Lung (tissue), 12 donors: ENCODE measurements around the gene TSPAN18. TPM values are rescaled to one million over a fixed set of nuclear protein-coding genes. Genes with fewer than 3 reads are reported as not detected.

Experiments used
- ATAC-seq: fragments of 200-7000 bp; cut with Tn5 transposase; one replicate; pipeline ENCODE4 v1.9.1; 2020; ENCODE audit warnings: moderate number of reproducible peaks; ENCODE audit not compliant: insufficient read depth, low FRiP score
- DNase-seq, 3 donors: peaks; one replicate each; pipeline ENCODE4 v3.0.0-alpha.2; 2013 to 2017
- H3K27ac ChIP-seq, 2 donors: one replicate each; pipeline ENCODE4 v1.5.1; 2013; ENCODE audit warnings: mild to moderate bottlenecking in 2 of 2, moderate library complexity in 2 of 2, control low read depth in 1 of 2, inconsistent platforms in 1 of 2, low read depth in 1 of 2, low read length in 1 of 2
- H3K27me3 ChIP-seq, 3 donors: one replicate each; pipeline ENCODE4 v1.5.1; 2013; ENCODE audit warnings: low read length in 2 of 3; ENCODE audit not compliant: control insufficient read depth in 3 of 3, insufficient read depth in 3 of 3
- H3K36me3 ChIP-seq, 4 donors: one replicate each; pipeline ENCODE4 v1.5.1; 2013; ENCODE audit warnings: low read length in 4 of 4, mild to moderate bottlenecking in 1 of 4, moderate library complexity in 1 of 4; ENCODE audit not compliant: control insufficient read depth in 4 of 4, insufficient read depth in 4 of 4
- H3K4me1 ChIP-seq, 5 donors: one replicate each; pipeline ENCODE4 v1.5.1; 2013; ENCODE audit warnings: low read length in 5 of 5, mild to moderate bottlenecking in 2 of 5, moderate library complexity in 1 of 5; ENCODE audit not compliant: control insufficient read depth in 5 of 5, insufficient read depth in 5 of 5
- H3K4me3 ChIP-seq: one replicate; pipeline ENCODE4 v1.5.1; 2013; ENCODE audit warnings: mild to moderate bottlenecking, control low read depth, moderate library complexity
- H3K9ac ChIP-seq, 2 donors: one replicate each; pipeline ENCODE4 v1.5.1; 2013; ENCODE audit warnings: low read length in 2 of 2, control low read depth in 1 of 2; ENCODE audit not compliant: insufficient read depth in 1 of 2
- H3K9me3 ChIP-seq, 4 donors: one replicate each; pipeline ENCODE4 v1.5.1; 2013; ENCODE audit warnings: low read length in 3 of 4, mild to moderate bottlenecking in 1 of 4, moderate library complexity in 1 of 4; ENCODE audit not compliant: control insufficient read depth in 4 of 4, insufficient read depth in 3 of 4
- WGBS, 2 donors: extraction: QIAGEN DNeasy Blood & Tissue Kit; methylation state at CpG; one replicate each; pipeline ENCODE4 v1.1.7; 2013; 5-methylcytosine and 5-hydroxymethylcytosine counted together
- polyA plus RNA-seq, 2 donors: library from polyadenylated mRNA; stranded (reverse); fragments of 200-250 nt; gene quantifications; one replicate each; pipeline ENCODE4 v1.2.1, GENCODE V29; 2013
- total RNA-seq, 2 donors: library from RNA; depleted of rRNA in 1 of 2; stranded (reverse); fragments of >200 nt in 1 of 2; gene quantifications; one replicate each; pipeline ENCODE4 v1.2.1, GENCODE V29; 2014 to 2021
- TF ChIP-seq, protein P1 (sequence below): IDR thresholded peaks from 2 replicates; pipeline ENCODE4 v1.5.1; 2012; ENCODE audit warnings: mild to moderate bottlenecking; ENCODE audit errors: control extremely low read depth, extremely low read depth
- donor health status: control.
- donor health status: control.
- donor health status: Bipolar disorder and iron deficiency.
- donor health status: healthy.
- donor health status: DM: yes; HTN: yes; CAD: no.

Gene TSPAN18
- total and polyA plus RNA-seq, 4 donors: 8.3 to 40.7 (median 21.4) TPM

GRCh38 chr11:44853666-44854065, 126.9 kb downstream of the TSPAN18 start:
- TF ChIP-seq, protein P1, sequence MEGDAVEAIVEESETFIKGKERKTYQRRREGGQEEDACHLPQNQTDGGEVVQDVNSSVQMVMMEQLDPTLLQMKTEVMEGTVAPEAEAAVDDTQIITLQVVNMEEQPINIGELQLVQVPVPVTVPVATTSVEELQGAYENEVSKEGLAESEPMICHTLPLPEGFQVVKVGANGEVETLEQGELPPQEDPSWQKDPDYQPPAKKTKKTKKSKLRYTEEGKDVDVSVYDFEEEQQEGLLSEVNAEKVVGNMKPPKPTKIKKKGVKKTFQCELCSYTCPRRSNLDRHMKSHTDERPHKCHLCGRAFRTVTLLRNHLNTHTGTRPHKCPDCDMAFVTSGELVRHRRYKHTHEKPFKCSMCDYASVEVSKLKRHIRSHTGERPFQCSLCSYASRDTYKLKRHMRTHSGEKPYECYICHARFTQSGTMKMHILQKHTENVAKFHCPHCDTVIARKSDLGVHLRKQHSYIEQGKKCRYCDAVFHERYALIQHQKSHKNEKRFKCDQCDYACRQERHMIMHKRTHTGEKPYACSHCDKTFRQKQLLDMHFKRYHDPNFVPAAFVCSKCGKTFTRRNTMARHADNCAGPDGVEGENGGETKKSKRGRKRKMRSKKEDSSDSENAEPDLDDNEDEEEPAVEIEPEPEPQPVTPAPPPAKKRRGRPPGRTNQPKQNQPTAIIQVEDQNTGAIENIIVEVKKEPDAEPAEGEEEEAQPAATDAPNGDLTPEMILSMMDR: no peak
- WGBS, 2 donors: 69 to 75% methylated on average over 9 of the region's 9 CpGs
- ATAC-seq (no peak), DNase-seq (no peak)
- Histone ChIP-seq H3K4me1 (peaks cover 0 to 15% (median 0%) of the 10 kb centered on the region in 5 donors), H3K36me3 (no peaks in the 10 kb centered on the region), H3K27ac (no peak overlapping the region), H3K27me3 (no peaks in the 10 kb centered on the region), H3K9ac (no peak overlapping the region), H3K4me3 (no peak overlapping the region), H3K9me3 (no peaks in the 10 kb centered on the region)

DNA sequence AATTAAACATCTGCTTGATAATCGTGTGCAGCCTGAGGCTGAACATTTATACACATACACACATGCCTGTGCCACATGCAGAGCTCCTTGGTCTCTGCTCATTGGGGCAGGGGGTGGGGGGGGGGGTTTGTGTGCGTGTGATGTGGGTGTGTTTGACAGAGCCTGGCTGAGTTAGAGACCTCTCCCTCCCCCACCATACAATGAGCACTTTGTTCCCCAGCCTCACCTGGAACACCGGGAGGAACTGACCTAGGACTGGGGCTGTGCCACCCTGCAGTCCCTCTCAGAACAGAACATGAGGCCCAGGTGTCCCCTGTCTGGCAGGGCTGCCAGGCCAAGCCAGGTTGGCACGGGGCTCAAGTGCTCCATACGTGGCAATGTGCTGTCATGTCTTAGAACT, 127.3 kb downstream of the TSPAN18 start:
- no peaks in the 10 kb centered on the region for H3K36me3 ChIP-seq
- no peaks in the 10 kb centered on the region for H3K9me3 ChIP-seq
- TF ChIP-seq, protein P1: no peak
- peaks cover 0 to 15% (median 0%) of the 10 kb centered on the region in 5 donors for H3K4me1 ChIP-seq
- DNase-seq (peak in 1 of 3 donors; percentile 37), ATAC-seq (no peak)
- no peak overlapping the region for H3K27ac ChIP-seq
- H3K27me3 ChIP-seq: no peaks in the 10 kb centered on the region
- 70 to 84% methylated on average over 5 of the region's 5 CpGs for WGBS, 2 donors
- H3K4me3 ChIP-seq: no peak overlapping the region
- no peak overlapping the region for H3K9ac ChIP-seq

DNA sequence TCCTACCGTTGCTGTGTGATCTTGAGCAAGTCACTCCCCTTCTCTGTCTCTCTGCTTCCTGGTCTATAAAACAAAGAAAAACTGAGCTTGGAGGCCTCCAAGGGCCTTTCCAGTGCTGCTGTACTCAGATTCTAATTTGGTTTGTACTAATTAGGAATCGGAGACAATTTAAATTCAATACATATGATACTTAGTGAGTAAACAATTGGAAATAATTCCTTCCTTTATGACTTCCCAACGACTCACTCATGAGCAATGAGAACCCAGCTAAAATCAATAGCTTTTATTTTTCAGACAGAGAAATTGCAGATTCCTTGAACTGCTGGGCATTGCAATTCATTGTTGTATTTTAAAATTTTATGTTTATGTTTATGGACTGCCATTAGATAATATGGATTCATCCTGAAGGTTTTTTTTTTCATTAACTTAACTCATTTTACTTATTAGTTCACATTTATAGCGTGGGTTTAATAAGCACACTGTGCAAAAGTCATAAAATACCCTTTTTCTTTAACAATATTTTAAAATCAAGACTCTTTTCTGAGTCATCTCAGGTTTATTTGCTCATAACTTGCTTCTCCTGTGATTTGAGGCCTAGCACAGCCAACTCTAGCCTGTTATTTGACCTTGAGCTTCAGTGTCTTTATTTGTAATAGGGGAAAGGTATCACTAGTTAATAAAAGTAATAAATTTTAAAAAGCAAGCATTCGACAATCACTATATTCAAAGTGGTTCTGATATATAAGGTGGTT, 128.2 kb downstream of the TSPAN18 start:
- TF ChIP-seq, protein P1: no peak
- Histone ChIP-seq H3K36me3 (no peaks in the 10 kb centered on the region), H3K4me1 (peaks cover 0 to 10% (median 0%) of the 10 kb centered on the region in 5 donors), H3K4me3 (no peak overlapping the region), H3K27ac (no peak overlapping the region), H3K9me3 (no peaks in the 10 kb centered on the region), H3K9ac (no peak overlapping the region), H3K27me3 (no peaks in the 10 kb centered on the region)
- 80 to 89% methylated on average over 5 of the region's 5 CpGs for WGBS, 2 donors
- ATAC-seq (no peak), DNase-seq (no peak)

DNA sequence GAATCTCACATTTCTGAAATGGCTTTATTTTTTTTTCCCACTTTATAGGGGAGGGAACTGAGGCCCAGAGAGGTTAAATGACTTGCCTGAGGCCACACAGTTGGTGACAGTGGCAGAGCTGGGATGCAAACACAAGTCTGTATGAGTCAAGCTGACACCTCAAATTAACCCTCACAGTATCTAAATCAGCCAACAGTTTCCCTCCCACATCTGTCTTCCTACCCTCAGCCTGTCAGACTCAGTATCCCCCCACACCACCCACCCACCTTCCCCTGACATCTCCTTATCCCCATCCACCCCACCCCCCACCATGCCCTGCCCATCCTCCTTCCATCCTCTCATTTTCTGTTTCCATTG, 128.7 kb downstream of the TSPAN18 start:
- DNase-seq (no peak), ATAC-seq (no peak)
- Histone ChIP-seq H3K36me3 (no peaks in the 10 kb centered on the region), H3K27ac (no peak overlapping the region), H3K9me3 (no peaks in the 10 kb centered on the region), H3K27me3 (no peaks in the 10 kb centered on the region), H3K4me1 (peaks cover 0 to 10% (median 0%) of the 10 kb centered on the region in 5 donors), H3K4me3 (no peak overlapping the region), H3K9ac (no peak overlapping the region)
- TF ChIP-seq, protein P1: no peak
